Endometrial microvascular endothelial cells (primary cell): ENCODE measurements around the gene DLX1. TPM values are rescaled to one million over a fixed set of nuclear protein-coding genes. Genes with fewer than 3 reads are reported as not detected.
"Not testable (repeated sequence)": the region's sequence is repeated elsewhere in the genome, so short reads cannot be mapped to it uniquely, and the experiment has no call there.

ENCODE experiments used
- in situ Hi-C: cut with HindIII; loops from 2 replicates; pipeline ENCODE4 v1.10.0; 2017; ENCODE audit warnings: low sequenced_read_pairs, low pct_unique_long_range_greater_than_20kb; ENCODE audit errors: inconsistent ontology term
- total RNA-seq: library from RNA; depleted of rRNA; stranded (reverse); fragments of >200 nt; gene quantifications from one replicate; pipeline ENCODE4 v1.2.3, GENCODE V29; 2015; ENCODE audit errors: inconsistent ontology term

The DLX1 gene
- total RNA-seq, 1 donor from 2014 or later: not detected

- in situ Hi-C loops: not testable (repeated sequence)
Measured at GRCh38 chr2:172138727-172139126, 53.4 kb downstream of the DLX1 start.

Other genes starting within 250 kb of the DLX1 start
- gene SLC25A12, start 191.3 kb upstream of the DLX1 start, total RNA-seq: 26.5 TPM
- 60.4 TPM for gene HAT1, start 163.0 kb upstream of the DLX1 start, total RNA-seq
- gene METAP1D, start 85.6 kb upstream of the DLX1 start, total RNA-seq: 3.4 TPM
- not detected for gene DLX2, start 17.4 kb downstream of the DLX1 start, total RNA-seq